IMR-90 (cell line): ENCODE results near the gene HS6ST3. TPM values are rescaled to one million over a fixed set of nuclear protein-coding genes. Genes with fewer than 3 reads are reported as not detected.

Experiments used
- ATAC-seq: fragments of 200-7000 bp; cut with Tn5 transposase; 2 replicates; pipeline ENCODE4 v1.9.1; 2020; ENCODE audit warnings: low read depth, mild to moderate bottlenecking, moderate library complexity
- BruUV-seq: library from RNA; stranded (reverse); fragments of 400-500 nt; replicated peaks from 2 replicates; lab custom pipeline; 2021; lab: Mats Ljungman, UMichigan
- CTCF ChIA-PET: fragments of 300-600 bp; formaldehyde crosslinking; extraction: SDS; loops from one replicate; lab custom pipeline; 2021; ENCODE audit warnings: antibody characterized with exemption; lab: Yijun Ruan, JAX
- POLR2A ChIA-PET: fragments of 300-600 bp; sonication (Branson Sonifier 250); formaldehyde crosslinking; loops from one replicate; lab custom pipeline; 2022; ENCODE audit warnings: antibody characterized with exemption; ENCODE audit not compliant: unreplicated experiment; lab: Charles Lee
- DNase-seq: peaks from one replicate; pipeline ENCODE4 v3.0.0; 2013
- H2AFZ ChIP-seq: replicated peaks from 2 replicates; pipeline ENCODE3; 2013; ENCODE audit warnings: low read length, mild to moderate bottlenecking; ENCODE audit not compliant: poor library complexity
- H2AK5ac ChIP-seq: 2 replicates; pipeline ENCODE4 v1.6.1; 2013; ENCODE audit warnings: low read depth, low read length, inconsistent platforms
- H2AK9ac ChIP-seq: replicated peaks from 2 replicates; pipeline ENCODE3; 2013; ENCODE audit warnings: mild to moderate bottlenecking, low read depth, low read length, moderate library complexity; ENCODE audit not compliant: poor library complexity
- H2BK120ac ChIP-seq: 2 replicates; pipeline ENCODE4 v1.6.1; 2013; ENCODE audit warnings: low read depth, low read length, inconsistent platforms
- H2BK15ac ChIP-seq: 3 replicates; pipeline ENCODE4 v1.6.1; 2013; ENCODE audit warnings: low read depth, low read length, inconsistent platforms
- H2BK20ac ChIP-seq: 2 replicates; pipeline ENCODE4 v1.6.1; 2013; ENCODE audit warnings: low read depth, mild to moderate bottlenecking, inconsistent platforms, low read length, moderate library complexity
- H2BK5ac ChIP-seq: 2 replicates; pipeline ENCODE4 v1.6.1; 2013; ENCODE audit warnings: mild to moderate bottlenecking, low read depth, low read length, inconsistent platforms; ENCODE audit not compliant: poor library complexity, severe bottlenecking
- H3K14ac ChIP-seq: replicated peaks from 2 replicates; pipeline ENCODE4 v1.6.1; 2013; ENCODE audit warnings: low read depth, low read length, inconsistent platforms
- H3K18ac ChIP-seq: 2 replicates; pipeline ENCODE4 v1.6.1; 2013; ENCODE audit warnings: low read depth, low read length, control low read depth
- H3K23ac ChIP-seq: 2 replicates; pipeline ENCODE4 v1.6.1; 2013; ENCODE audit warnings: low read depth, low read length, inconsistent platforms
- H3K27ac ChIP-seq: 2 replicates; pipeline ENCODE4 v1.5.1; 2013; ENCODE audit warnings: mild to moderate bottlenecking, control low read depth, low read length; ENCODE audit not compliant: insufficient read depth
- H3K27me3 ChIP-seq: 2 replicates; pipeline ENCODE4 v1.6.1; 2013; ENCODE audit warnings: low read length; ENCODE audit not compliant: control insufficient read depth, insufficient read depth
- H3K36me3 ChIP-seq: 2 replicates; pipeline ENCODE4 v1.6.1; 2013; ENCODE audit warnings: low read length, mixed read lengths; ENCODE audit not compliant: control insufficient read depth, insufficient read depth
- H3K4ac ChIP-seq: 2 replicates; pipeline ENCODE4 v1.6.1; 2013; ENCODE audit warnings: low read depth, low read length, inconsistent platforms
- H3K4me1 ChIP-seq: 2 replicates; pipeline ENCODE4 v1.6.1; 2013; ENCODE audit warnings: low read length, mixed read lengths; ENCODE audit not compliant: control insufficient read depth, insufficient read depth
- H3K4me2 ChIP-seq: 2 replicates; pipeline ENCODE4 v1.6.1; 2013; ENCODE audit warnings: low read depth, mild to moderate bottlenecking, control low read depth, low read length, moderate library complexity
- H3K4me3 ChIP-seq: 2 replicates; pipeline ENCODE4 v1.5.1; 2013; ENCODE audit warnings: low read depth, mild to moderate bottlenecking, control low read depth, low read length, moderate library complexity; ENCODE audit not compliant: insufficient read depth
- H3K56ac ChIP-seq: 2 replicates; pipeline ENCODE4 v1.6.1; 2013; ENCODE audit warnings: low read length, inconsistent platforms; ENCODE audit not compliant: insufficient read depth; ENCODE audit errors: extremely low read depth
- H3K79me1 ChIP-seq, 2 experiments: 2 replicates each; pipeline ENCODE4 v1.6.1; 2013; ENCODE audit warnings: low read length in 2 of 2, inconsistent platforms in 1 of 2, low read depth in 1 of 2
- H3K9ac ChIP-seq: 2 replicates; pipeline ENCODE4 v1.6.1; 2013; ENCODE audit warnings: low read depth, low read length, control low read depth
- H3K9me1 ChIP-seq: 2 replicates; pipeline ENCODE4 v1.6.1; 2013; ENCODE audit warnings: low read length, inconsistent platforms; ENCODE audit not compliant: insufficient read depth
- H3K9me3 ChIP-seq: 2 replicates; pipeline ENCODE4 v1.6.1; 2013; ENCODE audit warnings: low read length; ENCODE audit not compliant: control insufficient read depth, insufficient read depth
- H4K20me1 ChIP-seq: 2 replicates; pipeline ENCODE4 v1.6.1; 2013; ENCODE audit warnings: low read length, inconsistent platforms; ENCODE audit not compliant: insufficient read depth
- H4K5ac ChIP-seq: 2 replicates; pipeline ENCODE4 v1.6.1; 2013; ENCODE audit warnings: mild to moderate bottlenecking, low read depth, low read length, control low read depth
- H4K8ac ChIP-seq, 2 experiments: 2 replicates each; pipeline ENCODE4 v1.6.1; 2013; ENCODE audit warnings: low read depth in 2 of 2, low read length in 2 of 2, control low read depth in 1 of 2, inconsistent platforms in 1 of 2
- H4K91ac ChIP-seq: 2 replicates; pipeline ENCODE4 v1.6.1; 2013; ENCODE audit warnings: low read depth, low read length, inconsistent platforms; ENCODE audit not compliant: insufficient read depth
- MAFK ChIP-seq: IDR thresholded peaks from 2 replicates; pipeline ENCODE4 v1.6.1; 2012; ENCODE audit warnings: low read depth, low read length, improper control_type of control experiment
- MXI1 ChIP-seq: IDR thresholded peaks from 2 replicates; pipeline ENCODE4 v1.6.1; 2012; ENCODE audit warnings: low read depth, mild to moderate bottlenecking, low read length, moderate library complexity, borderline replicate concordance
- RAD21 ChIP-seq: IDR thresholded peaks from 2 replicates; pipeline ENCODE4 v1.6.1; 2012; ENCODE audit warnings: low read length, improper control_type of control experiment
- RCOR1 ChIP-seq: IDR thresholded peaks from 2 replicates; pipeline ENCODE4 v1.6.1; 2012; ENCODE audit warnings: mild to moderate bottlenecking, low read length, improper control_type of control experiment; ENCODE audit not compliant: insufficient replicate concordance
- RFX5 ChIP-seq: IDR thresholded peaks from 2 replicates; pipeline ENCODE4 v1.8.0; 2012; ENCODE audit warnings: low read depth, mild to moderate bottlenecking, low read length, moderate library complexity
- WGBS, 2 experiments: methylation state at CpG; one replicate each; pipeline versions ENCODE4 v1.1.5 to v1.1.7; 2013; ENCODE audit warnings: missing lambda C conversion rate in 2 of 2; ENCODE audit not compliant: insufficient read length in 1 of 2; ENCODE audit errors: extremely low coverage in 2 of 2; 5-methylcytosine and 5-hydroxymethylcytosine counted together
- dilution Hi-C: fragments of 300-500 bp; cut with HindIII; formaldehyde crosslinking; loops from one replicate; pipeline ENCODE4 v1.14.3; 2018; ENCODE audit warnings: low sequenced_read_pairs; ENCODE audit not compliant: unreplicated experiment
- in situ Hi-C: fragments of 300-500 bp; cut with MboI; formaldehyde crosslinking; loops from 3 replicates; pipeline ENCODE4 v1.14.3; 2019; ENCODE audit warnings: low sequenced_read_pairs, inconsistent platforms, mixed read lengths
- intact Hi-C: fragments of 100-400 bp; cut with micrococcal nuclease; formaldehyde crosslinking; loops from 2 replicates; pipeline ENCODE4 v1.10.0; 2022
- polyA plus RNA-seq, 3 experiments: library from polyadenylated mRNA; depleted of rRNA; stranded (reverse); fragments of >200 nt; gene quantifications; 2 replicates each; pipeline ENCODE4 v1.2.3, GENCODE V29; 2012; ENCODE audit warnings: low replicate concordance in 1 of 3
- total RNA-seq: library from RNA; depleted of rRNA; stranded (reverse); fragments of >200 nt; gene quantifications from 2 replicates; pipeline ENCODE4 v1.2.3, GENCODE V29; 2012

HS6ST3 gene
- total and polyA plus RNA-seq, 2 of the 4 experiments (the other 2 are of a cell fraction) = not detected

DNA sequence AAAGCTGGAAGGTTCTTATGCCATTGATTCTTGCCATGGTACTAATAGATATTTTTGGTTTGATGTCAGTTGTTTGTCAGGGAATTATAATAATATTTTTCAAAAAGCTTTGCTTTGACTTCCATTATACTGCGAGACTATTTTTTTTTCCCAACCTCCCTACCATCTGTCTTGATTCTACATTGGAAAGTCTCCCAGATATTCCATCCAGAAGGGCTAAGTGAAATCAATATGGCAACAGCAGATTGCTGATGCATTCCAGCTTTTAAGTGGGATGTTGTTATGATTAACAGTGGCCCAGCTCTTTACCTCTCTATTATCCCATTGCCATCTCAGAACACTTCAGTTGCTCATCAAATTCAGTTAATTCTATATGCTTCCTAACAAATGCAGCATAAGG is 657.0 kb downstream of the HS6ST3 start:
- no peak overlapping the region for H3K18ac ChIP-seq
- H2AK9ac ChIP-seq = no peak overlapping the region
- peaks cover 2% of the 10 kb centered on the region; the same call in 1 of the 2 replicates for H3K9me3 ChIP-seq
- no peak for TF ChIP-seq MXI1
- no peak for TF ChIP-seq RFX5
- TF ChIP-seq RAD21 = no peak
- TF ChIP-seq MAFK = no peak
- no peak for TF ChIP-seq RCOR1
- H3K79me1 ChIP-seq = no peaks in the 10 kb centered on the region
- H3K4me2 ChIP-seq = no peak overlapping the region
- H2AK5ac ChIP-seq = no peak overlapping the region
- no peak overlapping the region for H2BK120ac ChIP-seq
- H2BK20ac ChIP-seq = no peak overlapping the region
- BruUV-seq = no TSS peak
- no peak overlapping the region for H2BK5ac ChIP-seq
- dilution Hi-C loops (no loop called here), in situ Hi-C loops (no loop called here), intact Hi-C loops (no loop called here)
- H3K56ac ChIP-seq = no peak overlapping the region
- H3K4me3 ChIP-seq = no peak overlapping the region
- H3K4me1 ChIP-seq = no peaks in the 10 kb centered on the region
- H4K5ac ChIP-seq = no peak overlapping the region
- H4K91ac ChIP-seq = no peak overlapping the region
- POLR2A ChIA-PET = no interaction called here
- DNase-seq (no peak), ATAC-seq (no peak)
- H4K8ac ChIP-seq = no peak overlapping the region
- no peak overlapping the region for H3K27ac ChIP-seq
- no peak overlapping the region for H3K23ac ChIP-seq
- H3K4ac ChIP-seq = no peak overlapping the region
- H3K27me3 ChIP-seq = no peaks in the 10 kb centered on the region
- CTCF ChIA-PET = no interaction called here
- H3K9ac ChIP-seq = no peak overlapping the region
- no CpG with 5 or more reads among the region's 1 CpG for WGBS, 2 experiments
- no peaks in the 10 kb centered on the region for H3K9me1 ChIP-seq
- H3K36me3 ChIP-seq = no peaks in the 10 kb centered on the region
- no peak overlapping the region for H3K14ac ChIP-seq
- H2BK15ac ChIP-seq = no peak overlapping the region
- no peak overlapping the region for H2AFZ ChIP-seq
- H4K20me1 ChIP-seq = no peaks in the 10 kb centered on the region
